ENCODE results near the gene ZKSCAN5. TPM values are rescaled to one million over a fixed set of nuclear protein-coding genes. Genes with fewer than 3 reads are reported as not detected.
"Not testable (repeated sequence)": the region's sequence is repeated elsewhere in the genome, so short reads cannot be mapped to it uniquely, and the experiment has no call there.

Gene ZKSCAN5
- total RNA-seq, 4 donors from 2014 or later, result 3.1 to 15.5 (median 9.2) TPM

GRCh38 chr7:99500637-99501009 lies 3.8 kb upstream of the ZKSCAN5 start:
- intact Hi-C loops (cut with DNase I; ENCODE audit: low total_unique reads), result loop anchor here (5.0 kb wide), 1 partner anchor 52 kb away; the partner anchor contains the start of gene FAM200A
- no peak for TF ChIP-seq CTCF (IDR thresholded peaks at IDR 0.05)
- TF ChIP-seq POLR2A (IDR thresholded peaks at IDR 0.05), result no peak
- Histone ChIP-seq H3K9me3 (no peaks in the 10 kb centered on the region), H3K4me1 (peaks cover 0 to 4% of the 10 kb centered on the region in 2 donors), H3K27ac (peak overlapping the region; percentile 88 to 92), H3K27me3 (no peaks in the 10 kb centered on the region), H3K4me3 (peak overlapping the region; percentile 81 to 84), H3K36me3 (no peaks in the 10 kb centered on the region)
- no peak for DNase-seq

GRCh38 chr7:99501236-99501635 lies 3.2 kb upstream of the ZKSCAN5 start:
- not testable (repeated sequence) for H3K27ac ChIP-seq, H3K9me3 ChIP-seq, H3K36me3 ChIP-seq, H3K27me3 ChIP-seq, H3K4me1 ChIP-seq, DNase-seq, H3K4me3 ChIP-seq
- intact Hi-C loops (cut with DNase I; ENCODE audit: low total_unique reads), result loop anchor here (5.0 kb wide), 1 partner anchor 51 kb away; the partner anchor contains the start of gene FAM200A

GRCh38 chr7:99504281-99504602 lies 220 bp upstream of the ZKSCAN5 start:
- H3K27me3 ChIP-seq, result no peaks in the 10 kb centered on the region
- no peak for TF ChIP-seq CTCF (IDR thresholded peaks at IDR 0.05)
- TF ChIP-seq POLR2A (IDR thresholded peaks at IDR 0.05), result no peak
- DNase-seq, result no peak
- intact Hi-C loops (cut with DNase I; ENCODE audit: low total_unique reads), result loop anchor here (5.0 kb wide), 1 partner anchor 48 kb away; the partner anchor contains the start of gene FAM200A
- H3K4me3 ChIP-seq, result peak overlapping the region; percentile 53 to 98
- H3K4me1 ChIP-seq, result peaks cover 6 to 17% of the 10 kb centered on the region in 2 donors
- H3K27ac ChIP-seq, result peak overlapping the region; percentile 93 to 96
- no peaks in the 10 kb centered on the region for H3K36me3 ChIP-seq
- H3K9me3 ChIP-seq, result no peaks in the 10 kb centered on the region

- Histone ChIP-seq H3K4me1 (peaks cover 6 to 17% of the 10 kb centered on the region in 2 donors), H3K27me3 (no peaks in the 10 kb centered on the region)
- no peak for DNase-seq
Observed at GRCh38 chr7:99505324-99505662, 831 bp downstream of the ZKSCAN5 start.

GRCh38 chr7:99514050-99514449 lies 9.6 kb downstream of the ZKSCAN5 start:
- H3K4me3 ChIP-seq, result no peak overlapping the region
- no peaks in the 10 kb centered on the region for H3K9me3 ChIP-seq
- no peaks in the 10 kb centered on the region for H3K27me3 ChIP-seq
- H3K4me1 ChIP-seq, result no peaks in the 10 kb centered on the region
- TF ChIP-seq POLR2A (IDR thresholded peaks at IDR 0.05) (no peak), CTCF (IDR thresholded peaks at IDR 0.05) (no peak)
- H3K36me3 ChIP-seq, result no peaks in the 10 kb centered on the region
- intact Hi-C loops (cut with DNase I; ENCODE audit: low total_unique reads), result no loop called here
- H3K27ac ChIP-seq, result no peak overlapping the region
- DNase-seq, result no peak

More at GRCh38 chr7:99505324-99505662, 831 bp downstream of the ZKSCAN5 start:
- Histone ChIP-seq H3K4me3 (peak overlapping the region; percentile 53 to 98), H3K9me3 (no peaks in the 10 kb centered on the region), H3K27ac (peak overlapping the region; percentile 93 to 96), H3K36me3 (no peaks in the 10 kb centered on the region)
- intact Hi-C loops (cut with DNase I; ENCODE audit: low total_unique reads), result no loop called here
- TF ChIP-seq POLR2A (IDR thresholded peaks at IDR 0.05) (peak in 1 of 2 donors; percentile 47), CTCF (IDR thresholded peaks at IDR 0.05) (no peak)

- H3K36me3 ChIP-seq, result no peaks in the 10 kb centered on the region
Observed at GRCh38 chr7:99521399-99521798, 16.9 kb downstream of the ZKSCAN5 start.

More at GRCh38 chr7:99521399-99521798, 16.9 kb downstream of the ZKSCAN5 start:
- H3K4me1 ChIP-seq, result no peaks in the 10 kb centered on the region
- TF ChIP-seq POLR2A (IDR thresholded peaks at IDR 0.05) (no peak), CTCF (IDR thresholded peaks at IDR 0.05) (no peak)
- DNase-seq, result no peak
- no peak overlapping the region for H3K4me3 ChIP-seq
- no peaks in the 10 kb centered on the region for H3K27me3 ChIP-seq
- H3K27ac ChIP-seq, result no peak overlapping the region
- no peaks in the 10 kb centered on the region for H3K9me3 ChIP-seq
- intact Hi-C loops (cut with DNase I; ENCODE audit: low total_unique reads), result no loop called here

Data from uterus (tissue), 4 donors.